Smooth muscle cell (in vitro differentiated cells): ENCODE data around the gene SAMD7. TPM values are rescaled to one million over a fixed set of nuclear protein-coding genes. Genes with fewer than 3 reads are reported as not detected.

Experiments used
- DNase-seq: peaks from one replicate; lab custom pipeline; 2025; ENCODE audit not compliant: unreplicated experiment; lab: John Stamatoyannopoulos, UW
- H2AFZ ChIP-seq: fragments of 200-600 bp; sonication (generic); 2 replicates; pipeline ENCODE4 v1.6.0; 2016; ENCODE audit warnings: antibody characterized with exemption, low read depth, mild to moderate bottlenecking
- H3F3A ChIP-seq: fragments of 200-600 bp; sonication (generic); 2 replicates; pipeline ENCODE4 v1.6.0; 2017; ENCODE audit warnings: antibody characterized with exemption, low read depth
- H3K27ac ChIP-seq: fragments of 200-600 bp; sonication (generic); 2 replicates; pipeline ENCODE4 v1.5.1; 2016; ENCODE audit warnings: low read depth, mild to moderate bottlenecking
- H3K27me3 ChIP-seq: fragments of 200-600 bp; sonication (generic); 2 replicates; pipeline ENCODE4 v1.6.1; 2016; ENCODE audit warnings: low read depth, mild to moderate bottlenecking
- H3K36me3 ChIP-seq: fragments of 200-600 bp; sonication (generic); 2 replicates; pipeline ENCODE4 v1.5.1; 2016; ENCODE audit warnings: low read depth
- H3K4me1 ChIP-seq: fragments of 200-600 bp; sonication (generic); 2 replicates; pipeline ENCODE4 v1.5.1; 2016; ENCODE audit warnings: low read depth
- H3K4me2 ChIP-seq: fragments of 200-600 bp; sonication (generic); 2 replicates; pipeline ENCODE4 v1.6.0; 2016; ENCODE audit warnings: mild to moderate bottlenecking
- H3K4me3 ChIP-seq: fragments of 200-600 bp; sonication (generic); 2 replicates; pipeline ENCODE4 v1.5.1; 2016; ENCODE audit warnings: mild to moderate bottlenecking
- H3K79me2 ChIP-seq: fragments of 200-600 bp; sonication (generic); 2 replicates; pipeline ENCODE4 v1.6.0; 2016; ENCODE audit warnings: low read depth, mild to moderate bottlenecking
- H3K9ac ChIP-seq: fragments of 200-600 bp; sonication (generic); 2 replicates; pipeline ENCODE4 v1.6.0; 2016; ENCODE audit warnings: low read depth
- H3K9me3 ChIP-seq: fragments of 200-600 bp; sonication (generic); replicated peaks from 2 replicates; pipeline ENCODE4 v1.5.1; 2016; ENCODE audit warnings: low read depth
- H4K20me1 ChIP-seq: fragments of 200-600 bp; sonication (generic); 2 replicates; pipeline ENCODE4 v1.6.0; 2016; ENCODE audit warnings: low read depth
- WGBS: methylation state at CpG from one replicate; pipeline ENCODE4 v1.1.7; 2016; ENCODE audit warnings: low lambda C conversion rate; 5-methylcytosine and 5-hydroxymethylcytosine counted together
- polyA plus RNA-seq: library from polyadenylated mRNA; unstranded; fragments of >200 nt; fragmentation: Nextera tagmentation; extraction: Ambion mirVana; gene quantifications from 2 replicates; pipeline ENCODE4 v1.2.1, GENCODE V29; 2016
- total RNA-seq: library from RNA; depleted of rRNA; stranded (reverse); fragments of >200 nt; gene quantifications from 2 replicates; pipeline ENCODE4 v1.2.3, GENCODE V29; 2014
- TF ChIP-seq, protein P1 (sequence below): fragments of 200-600 bp; sonication (generic); IDR thresholded peaks from 2 replicates; pipeline ENCODE4 v1.5.1; 2017; ENCODE audit warnings: borderline replicate concordance, mild to moderate bottlenecking, antibody characterized with exemption; ENCODE audit not compliant: insufficient read depth, poor library complexity, severe bottlenecking

SAMD7 gene
- total and polyA plus RNA-seq, 2 experiments from 2014 or later, result not detected

DNA sequence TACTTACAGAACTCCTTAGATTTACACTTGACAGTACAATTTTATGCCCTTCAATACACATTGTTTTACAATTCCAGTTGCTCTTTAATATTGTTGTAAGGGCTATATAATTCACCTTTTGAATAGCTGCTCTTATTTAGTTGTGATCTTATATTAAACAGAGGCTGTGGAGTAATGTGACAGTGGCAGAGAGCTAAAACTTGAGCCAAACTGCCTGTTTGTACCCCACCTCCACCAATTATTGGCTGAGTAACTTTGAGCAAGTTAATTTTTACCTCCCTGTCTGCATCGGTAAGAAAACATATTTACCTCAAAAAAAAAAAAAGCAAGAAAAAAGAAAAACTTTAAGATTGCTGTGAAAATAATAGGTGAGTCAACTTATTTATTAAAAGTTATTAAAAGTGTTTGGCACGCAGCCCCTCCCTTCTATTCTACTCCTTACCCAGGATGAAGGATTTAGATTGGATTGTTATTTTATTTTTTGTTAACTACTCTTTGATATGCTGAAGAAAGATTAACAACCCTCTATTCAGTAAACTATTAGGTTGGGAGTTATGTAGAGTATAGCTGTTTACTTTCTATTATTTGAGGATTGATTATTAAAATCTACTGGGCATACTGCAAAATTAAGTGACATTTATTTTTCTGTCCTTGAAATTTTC lies 57.0 kb downstream of the SAMD7 start:
- Histone ChIP-seq H3K9me3 (no peaks in the 10 kb centered on the region), H2AFZ (no peak overlapping the region), H3K4me2 (peak overlapping the region; percentile 92), H3F3A (no peaks in the 10 kb centered on the region), H3K27me3 (no peaks in the 10 kb centered on the region), H3K27ac (no peak overlapping the region), H3K36me3 (no peaks in the 10 kb centered on the region), H3K79me2 (peaks cover 65% of the 10 kb centered on the region), H4K20me1 (peaks cover 63% of the 10 kb centered on the region), H3K4me3 (peak overlapping the region; percentile 87), H3K4me1 (peaks cover 23% of the 10 kb centered on the region), H3K9ac (peak overlapping the region; percentile 99)
- WGBS, result 41% methylated on average over 2 of the region's 2 CpGs
- DNase-seq, result no peak
- TF ChIP-seq, protein P1, sequence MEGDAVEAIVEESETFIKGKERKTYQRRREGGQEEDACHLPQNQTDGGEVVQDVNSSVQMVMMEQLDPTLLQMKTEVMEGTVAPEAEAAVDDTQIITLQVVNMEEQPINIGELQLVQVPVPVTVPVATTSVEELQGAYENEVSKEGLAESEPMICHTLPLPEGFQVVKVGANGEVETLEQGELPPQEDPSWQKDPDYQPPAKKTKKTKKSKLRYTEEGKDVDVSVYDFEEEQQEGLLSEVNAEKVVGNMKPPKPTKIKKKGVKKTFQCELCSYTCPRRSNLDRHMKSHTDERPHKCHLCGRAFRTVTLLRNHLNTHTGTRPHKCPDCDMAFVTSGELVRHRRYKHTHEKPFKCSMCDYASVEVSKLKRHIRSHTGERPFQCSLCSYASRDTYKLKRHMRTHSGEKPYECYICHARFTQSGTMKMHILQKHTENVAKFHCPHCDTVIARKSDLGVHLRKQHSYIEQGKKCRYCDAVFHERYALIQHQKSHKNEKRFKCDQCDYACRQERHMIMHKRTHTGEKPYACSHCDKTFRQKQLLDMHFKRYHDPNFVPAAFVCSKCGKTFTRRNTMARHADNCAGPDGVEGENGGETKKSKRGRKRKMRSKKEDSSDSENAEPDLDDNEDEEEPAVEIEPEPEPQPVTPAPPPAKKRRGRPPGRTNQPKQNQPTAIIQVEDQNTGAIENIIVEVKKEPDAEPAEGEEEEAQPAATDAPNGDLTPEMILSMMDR, result no peak

DNA sequence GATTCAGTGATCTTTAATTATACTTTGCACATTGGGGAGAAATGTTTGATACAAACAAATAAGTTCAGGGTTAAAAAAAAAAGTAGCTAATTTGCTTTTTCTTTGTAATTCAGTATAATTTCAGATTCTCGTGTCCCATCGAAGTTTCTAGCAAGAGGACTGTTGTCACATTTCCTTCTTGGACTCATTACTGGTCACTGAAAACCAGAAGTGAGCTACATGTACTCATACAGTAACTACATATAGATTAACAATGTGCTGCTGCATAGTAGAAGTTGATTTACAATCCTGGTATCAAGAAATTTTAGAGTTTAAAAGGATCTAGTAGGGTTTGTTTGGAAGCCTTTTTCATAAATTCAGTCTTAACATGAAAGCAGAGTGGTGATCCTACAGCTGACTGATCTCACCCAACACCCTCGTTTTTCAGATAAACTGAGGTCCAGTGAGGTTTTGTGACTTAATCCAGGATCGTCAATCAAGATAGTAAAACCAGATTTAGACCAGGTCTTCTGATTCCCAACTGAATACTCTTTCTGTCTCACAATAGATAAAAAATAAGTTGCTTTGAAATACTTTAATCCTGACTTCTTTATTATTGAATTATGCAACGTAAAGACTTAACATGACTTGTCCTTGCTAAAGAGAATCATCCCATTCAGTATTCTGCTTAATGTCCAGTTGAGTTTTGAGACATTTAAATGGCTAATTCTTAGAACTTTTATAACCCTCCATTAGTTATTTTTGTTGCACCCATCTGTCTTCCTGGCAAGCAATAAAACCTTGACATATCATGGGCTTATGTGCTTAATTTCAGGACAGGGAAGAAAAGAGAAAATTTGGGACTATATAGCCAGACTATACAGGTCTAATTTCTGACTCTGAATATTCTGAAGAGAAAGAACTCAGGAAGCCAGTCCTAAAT lies 58.1 kb downstream of the SAMD7 start:
- no peak for DNase-seq
- Histone ChIP-seq H3K4me3 (peak overlapping the region; percentile 10), H2AFZ (no peak overlapping the region), H3K27me3 (no peaks in the 10 kb centered on the region), H3K9ac (peak overlapping the region; percentile 99), H4K20me1 (peaks cover 73% of the 10 kb centered on the region), H3K27ac (no peak overlapping the region), H3K4me1 (peaks cover 23% of the 10 kb centered on the region), H3K79me2 (peaks cover 75% of the 10 kb centered on the region), H3K9me3 (no peaks in the 10 kb centered on the region), H3F3A (no peaks in the 10 kb centered on the region), H3K36me3 (no peaks in the 10 kb centered on the region), H3K4me2 (peak overlapping the region; percentile 92)
- TF ChIP-seq, protein P1, result no peak
- 40% methylated on average over 5 of the region's 5 CpGs for WGBS

DNA sequence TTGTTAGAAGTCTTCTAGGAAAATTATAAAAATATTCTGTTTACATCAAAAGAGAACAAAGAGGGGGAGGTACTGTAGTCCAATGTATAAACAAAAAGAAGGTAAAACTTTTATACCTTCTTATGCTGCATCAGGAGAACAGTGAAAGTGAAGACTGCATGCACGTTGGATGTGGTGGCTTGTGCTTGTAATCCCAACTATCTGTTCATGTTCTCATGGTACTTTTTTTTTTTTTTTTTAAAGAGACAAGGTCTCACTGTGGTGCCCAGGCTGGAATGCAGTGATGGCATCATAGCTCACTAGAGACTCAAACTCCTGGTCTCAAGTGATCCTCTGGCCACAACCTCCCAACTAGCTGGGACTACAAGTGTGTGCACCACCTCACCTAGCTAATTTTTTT lies 59.5 kb downstream of the SAMD7 start:
- H3K36me3 ChIP-seq, result no peaks in the 10 kb centered on the region
- H2AFZ ChIP-seq, result no peak overlapping the region
- WGBS, result 47% methylated on average over 1 of the region's 1 CpG
- no peaks in the 10 kb centered on the region for H3F3A ChIP-seq
- no peak overlapping the region for H3K4me3 ChIP-seq
- TF ChIP-seq, protein P1, result no peak
- H3K4me1 ChIP-seq, result peaks cover 23% of the 10 kb centered on the region
- no peaks in the 10 kb centered on the region for H3K9me3 ChIP-seq
- no peak for DNase-seq
- no peak overlapping the region for H3K27ac ChIP-seq
- H3K9ac ChIP-seq, result no peak overlapping the region
- peaks cover 86% of the 10 kb centered on the region for H3K79me2 ChIP-seq
- no peaks in the 10 kb centered on the region for H3K27me3 ChIP-seq
- no peak overlapping the region for H3K4me2 ChIP-seq
- H4K20me1 ChIP-seq, result peaks cover 88% of the 10 kb centered on the region
